Measurements from ENCODE around the gene MYO16.

DNA sequence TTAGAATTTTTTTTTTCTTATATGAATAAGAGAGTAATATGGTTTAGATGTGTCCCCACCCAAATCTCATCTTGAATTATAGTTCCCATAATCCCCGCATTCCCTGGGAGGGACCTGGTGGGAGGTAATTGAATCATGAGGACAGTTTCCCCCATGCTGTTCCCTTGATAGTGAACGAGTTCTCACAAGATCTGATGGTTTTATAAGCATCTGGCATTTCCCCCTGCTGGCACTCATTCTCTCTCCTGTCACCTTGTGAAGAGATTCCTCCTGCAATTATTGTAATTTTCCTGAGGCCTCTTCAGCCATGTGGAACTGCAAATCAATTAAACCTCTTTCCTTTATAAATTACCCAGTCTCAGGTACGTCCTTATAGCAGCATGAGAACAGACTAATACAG, 205.7 kb downstream of the MYO16 start:
- TF ChIP-seq, protein P1, sequence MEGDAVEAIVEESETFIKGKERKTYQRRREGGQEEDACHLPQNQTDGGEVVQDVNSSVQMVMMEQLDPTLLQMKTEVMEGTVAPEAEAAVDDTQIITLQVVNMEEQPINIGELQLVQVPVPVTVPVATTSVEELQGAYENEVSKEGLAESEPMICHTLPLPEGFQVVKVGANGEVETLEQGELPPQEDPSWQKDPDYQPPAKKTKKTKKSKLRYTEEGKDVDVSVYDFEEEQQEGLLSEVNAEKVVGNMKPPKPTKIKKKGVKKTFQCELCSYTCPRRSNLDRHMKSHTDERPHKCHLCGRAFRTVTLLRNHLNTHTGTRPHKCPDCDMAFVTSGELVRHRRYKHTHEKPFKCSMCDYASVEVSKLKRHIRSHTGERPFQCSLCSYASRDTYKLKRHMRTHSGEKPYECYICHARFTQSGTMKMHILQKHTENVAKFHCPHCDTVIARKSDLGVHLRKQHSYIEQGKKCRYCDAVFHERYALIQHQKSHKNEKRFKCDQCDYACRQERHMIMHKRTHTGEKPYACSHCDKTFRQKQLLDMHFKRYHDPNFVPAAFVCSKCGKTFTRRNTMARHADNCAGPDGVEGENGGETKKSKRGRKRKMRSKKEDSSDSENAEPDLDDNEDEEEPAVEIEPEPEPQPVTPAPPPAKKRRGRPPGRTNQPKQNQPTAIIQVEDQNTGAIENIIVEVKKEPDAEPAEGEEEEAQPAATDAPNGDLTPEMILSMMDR (IDR thresholded peaks at IDR 0.05): no peak
- TF ChIP-seq POLR2A (IDR thresholded peaks at IDR 0.05): no peak
